Measurements from ENCODE around the gene CASP10.

The CASP10 gene

GRCh38 chr2:201258666-201259615 lies 76.0 kb downstream of the CASP10 start:
- no peak for DNase-seq (ENCODE audit: low read depth)

- peak; percentile 67 for DNase-seq (ENCODE audit: low read depth)
These were observed 77.4 kb downstream of the CASP10 start, which contains the start of gene CASP8 for GRCh38 chr2:201260302-201260800. TSS of gene CASP8 (plus strand) at chr2:201260536. CDS start at chr2:201266487, 5,951 bp downstream.

- DNase-seq (ENCODE audit: low read depth), result no peak
These were observed 78.5 kb downstream of the CASP10 start for GRCh38 chr2:201261471-201261870.

DNA sequence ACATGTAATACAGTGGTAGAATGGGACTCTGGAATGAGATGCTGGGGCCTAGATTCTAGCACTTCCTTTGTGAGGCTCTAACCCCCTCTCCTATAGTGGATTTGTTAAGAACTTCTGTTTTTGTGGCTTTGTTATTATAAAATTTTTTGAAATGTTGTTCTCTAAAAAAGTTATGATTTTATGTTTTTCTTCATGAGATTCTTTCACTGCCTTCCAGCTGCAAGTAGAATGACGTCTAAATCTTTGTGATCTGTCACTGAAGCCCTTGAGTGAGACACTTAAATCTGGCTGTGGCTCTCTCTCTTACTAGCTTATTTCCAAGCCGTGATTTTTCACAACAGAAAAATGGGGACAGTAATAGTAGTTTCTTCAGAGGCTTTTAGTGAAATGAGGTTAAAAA lies 79.0 kb downstream of the CASP10 start:
- peak; percentile 39 for DNase-seq (ENCODE audit: low read depth)

GRCh38 chr2:201262718-201263117 lies 79.8 kb downstream of the CASP10 start:
- no peak for DNase-seq (ENCODE audit: low read depth)

DNA sequence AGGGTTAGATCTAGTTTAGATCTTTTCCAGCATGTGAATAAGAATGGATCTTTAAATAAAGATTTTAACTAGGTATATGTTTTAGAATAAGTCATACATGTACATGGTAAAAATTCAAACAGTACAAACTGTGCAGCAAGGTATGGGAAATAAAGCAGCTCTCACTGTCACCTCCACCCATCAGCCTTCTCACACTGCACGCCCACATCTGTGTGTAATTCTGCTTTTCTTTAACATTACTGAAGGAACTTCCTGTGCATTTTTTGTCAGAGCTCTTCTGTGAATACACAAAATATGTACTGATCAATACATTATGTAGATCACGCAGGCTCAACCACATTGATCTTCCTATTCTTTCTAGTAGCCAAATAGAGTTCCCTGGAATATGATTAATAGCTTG lies 80.8 kb downstream of the CASP10 start:
- no peak for DNase-seq (ENCODE audit: low read depth)

DNA sequence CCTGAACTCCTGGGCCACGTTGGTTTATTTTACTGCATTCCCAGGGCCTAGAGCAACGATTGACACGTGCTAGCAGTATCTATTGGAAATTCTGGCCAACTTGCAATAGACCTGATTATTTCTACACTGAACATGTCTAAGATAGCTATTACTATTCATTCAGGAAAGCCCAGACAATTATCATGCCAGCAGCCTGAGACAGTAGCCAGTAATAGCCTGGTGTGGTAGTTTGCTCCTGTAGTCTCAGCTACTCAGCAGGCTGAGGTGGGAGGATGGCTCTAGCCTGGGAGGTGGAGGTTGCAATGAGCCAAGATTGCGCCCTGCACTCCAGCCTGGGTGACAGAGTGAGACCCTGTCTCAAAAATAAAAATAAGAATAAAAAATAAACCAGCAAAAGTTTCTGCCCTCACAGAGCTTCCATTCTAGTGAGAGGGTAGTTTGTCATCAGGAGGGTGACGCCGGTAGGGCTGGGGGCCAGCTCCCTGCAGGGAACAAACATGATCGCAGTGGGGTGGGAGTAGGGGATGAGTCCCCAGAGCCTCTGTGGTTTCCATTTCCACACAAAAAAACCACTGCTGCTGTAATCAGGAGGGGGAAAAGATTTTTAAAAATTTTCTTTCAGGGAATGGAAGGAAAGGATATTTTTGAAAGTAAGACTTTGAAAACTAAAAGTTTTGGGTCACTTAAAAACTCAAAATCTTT lies 81.7 kb downstream of the CASP10 start:
- DNase-seq (ENCODE audit: low read depth), result no peak

DNA sequence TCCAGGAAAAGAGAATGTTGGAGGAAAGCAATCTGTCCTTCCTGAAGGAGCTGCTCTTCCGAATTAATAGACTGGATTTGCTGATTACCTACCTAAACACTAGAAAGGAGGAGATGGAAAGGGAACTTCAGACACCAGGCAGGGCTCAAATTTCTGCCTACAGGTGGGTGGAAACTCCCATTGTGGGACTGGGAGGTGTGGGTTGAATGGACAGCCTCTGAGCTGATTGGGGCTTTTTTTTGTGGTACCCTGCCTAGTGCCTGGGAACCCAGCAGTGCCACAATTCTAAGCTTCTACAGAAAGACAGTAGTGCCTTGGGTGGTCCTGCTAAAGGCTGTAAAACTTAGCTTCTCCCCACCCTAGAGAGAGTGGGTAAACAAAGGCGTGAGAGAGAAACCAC lies 83.7 kb downstream of the CASP10 start:
- no peak for DNase-seq (ENCODE audit: low read depth)

DNA sequence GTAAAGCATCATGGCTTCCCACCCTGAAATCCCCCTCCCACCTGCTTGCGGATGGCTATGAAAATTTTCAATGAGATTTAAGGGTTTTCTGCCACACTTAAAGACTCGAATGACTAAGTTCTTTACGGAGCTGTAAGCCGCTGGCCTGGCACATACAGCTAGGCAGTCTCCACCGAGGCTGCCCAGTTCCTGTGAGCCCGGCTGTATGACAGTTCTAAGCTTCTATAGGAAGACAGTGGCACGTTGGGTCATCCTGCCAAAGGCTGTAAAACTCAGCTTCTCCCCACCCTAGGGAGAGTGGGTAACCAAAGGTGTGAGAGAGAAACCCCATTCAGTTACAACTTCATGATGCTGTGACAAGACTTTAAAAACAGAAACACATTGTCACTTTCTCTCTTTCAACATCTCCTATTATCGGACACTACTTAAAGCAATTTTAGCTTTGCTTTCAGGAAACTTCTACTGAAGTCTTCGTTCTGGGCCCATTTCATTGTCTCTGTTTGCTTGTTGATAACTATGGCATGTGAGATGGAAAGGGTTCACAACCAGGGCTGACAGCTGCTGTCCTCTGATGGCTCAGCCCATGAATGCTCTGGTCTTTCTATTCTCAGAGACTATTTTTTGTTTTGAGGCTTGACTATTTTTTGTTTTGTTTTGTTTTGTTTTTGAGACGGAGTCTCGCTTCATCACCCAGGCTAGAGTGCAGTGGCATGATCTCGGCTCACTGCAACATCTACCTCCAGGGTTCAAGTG lies 84.5 kb downstream of the CASP10 start:
- no peak for DNase-seq (ENCODE audit: low read depth)

DNA sequence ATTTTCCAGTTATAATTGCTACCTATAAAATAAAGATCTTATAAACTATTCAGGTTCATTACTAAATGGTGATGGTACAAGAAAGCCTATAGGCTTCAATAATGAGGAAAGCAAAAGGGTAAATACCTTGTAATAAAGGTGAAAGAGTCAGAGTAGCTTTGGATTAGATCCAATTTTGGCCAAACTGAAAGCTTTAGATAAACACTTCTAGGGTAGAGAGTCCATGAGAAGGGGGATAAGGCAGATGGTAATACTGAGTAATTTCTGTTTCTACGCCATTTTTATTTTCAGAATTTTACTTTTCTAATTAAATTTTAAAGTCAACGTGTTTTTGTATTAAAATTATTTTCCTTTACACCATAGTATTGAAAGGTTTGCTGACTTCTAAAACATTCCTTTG lies 86.8 kb downstream of the CASP10 start:
- no peak for DNase-seq (ENCODE audit: low read depth)

DNA sequence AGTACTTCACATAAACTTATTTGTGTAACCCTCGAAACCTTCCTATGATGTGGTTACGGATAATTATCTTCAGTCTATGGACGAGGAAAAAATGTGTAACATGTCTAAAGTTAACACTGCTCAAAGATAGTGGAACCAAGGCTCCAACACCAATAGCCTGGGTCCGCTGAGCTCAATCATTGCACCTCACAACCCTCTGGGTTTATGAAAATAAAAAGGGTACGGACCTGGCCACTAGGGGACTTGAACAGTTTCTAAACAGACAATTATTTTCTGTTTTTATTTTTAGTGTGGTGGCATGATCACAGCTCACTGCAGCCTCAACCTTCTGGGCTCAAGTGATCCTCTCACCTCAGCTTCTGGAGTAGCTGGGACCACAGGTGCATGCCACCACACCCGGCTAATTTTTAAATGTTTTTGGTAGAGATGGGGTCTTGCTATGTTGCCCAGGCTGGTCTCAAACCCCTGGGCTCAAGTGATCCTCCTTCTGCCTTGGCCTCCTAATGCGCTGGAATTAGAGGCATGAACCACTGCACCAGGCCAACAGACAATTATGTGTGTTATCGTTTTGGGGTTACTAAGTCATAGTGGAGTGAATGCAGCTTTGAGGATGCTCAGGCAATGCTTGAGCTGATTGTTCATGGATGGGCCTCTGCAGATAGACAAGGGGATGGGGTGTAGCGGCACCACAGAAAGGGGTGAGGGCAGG lies 87.5 kb downstream of the CASP10 start:
- no peak for DNase-seq (ENCODE audit: low read depth)

- DNase-seq (ENCODE audit: low read depth), result no peak
These were observed 89.0 kb downstream of the CASP10 start for GRCh38 chr2:201271917-201272316.

DNA sequence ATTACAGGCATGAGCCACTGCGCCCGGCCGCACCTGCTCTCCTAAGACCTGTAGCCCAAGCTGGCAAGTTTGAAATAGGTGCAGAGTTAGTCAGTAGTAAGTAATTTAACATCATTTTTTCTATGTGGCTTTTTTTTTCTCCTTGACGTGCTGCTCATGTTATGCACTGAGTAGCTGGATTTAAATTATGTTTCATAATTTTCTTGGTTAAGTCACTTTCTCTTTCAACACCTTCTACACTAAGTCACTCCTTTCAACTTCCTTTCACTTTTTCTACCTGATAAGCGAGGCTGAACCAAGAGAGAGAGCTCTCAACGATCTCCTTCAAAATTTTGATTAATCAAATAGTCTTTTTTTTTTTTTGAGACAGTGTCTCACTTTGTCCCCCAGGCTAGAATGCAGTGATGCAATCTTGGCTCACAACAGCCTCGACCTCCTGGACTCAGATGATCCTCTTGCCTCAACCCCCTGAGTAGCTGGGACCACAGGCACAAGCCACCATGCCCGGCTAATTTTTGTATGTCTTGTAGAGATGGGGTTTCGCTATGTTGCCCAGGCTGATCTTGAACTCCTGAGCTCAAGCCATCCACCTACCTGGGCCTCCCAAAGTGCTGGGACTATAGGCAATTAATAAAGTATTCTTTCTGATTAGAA lies 90.5 kb downstream of the CASP10 start:
- no peak for DNase-seq (ENCODE audit: low read depth)

DNA sequence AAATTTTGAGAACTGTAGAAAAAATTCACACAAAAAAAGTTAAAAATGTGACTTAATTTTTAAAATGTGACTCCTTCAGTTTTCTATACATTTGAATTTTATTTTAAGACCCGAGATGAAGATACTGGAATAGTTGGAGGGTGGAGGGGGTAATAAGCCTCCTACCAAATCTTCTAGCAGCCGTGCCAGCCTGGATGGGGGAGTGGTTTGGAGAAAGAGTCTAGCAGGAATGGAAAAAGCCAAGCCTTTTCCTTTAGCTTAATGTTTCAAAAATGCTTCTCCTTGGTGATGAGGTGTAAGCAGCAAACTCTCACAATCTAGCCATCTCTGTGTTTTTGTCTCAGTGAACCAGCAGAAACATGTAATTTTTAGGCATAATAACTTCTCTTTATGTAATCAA lies 92.1 kb downstream of the CASP10 start:
- no peak for DNase-seq (ENCODE audit: low read depth)

DNA sequence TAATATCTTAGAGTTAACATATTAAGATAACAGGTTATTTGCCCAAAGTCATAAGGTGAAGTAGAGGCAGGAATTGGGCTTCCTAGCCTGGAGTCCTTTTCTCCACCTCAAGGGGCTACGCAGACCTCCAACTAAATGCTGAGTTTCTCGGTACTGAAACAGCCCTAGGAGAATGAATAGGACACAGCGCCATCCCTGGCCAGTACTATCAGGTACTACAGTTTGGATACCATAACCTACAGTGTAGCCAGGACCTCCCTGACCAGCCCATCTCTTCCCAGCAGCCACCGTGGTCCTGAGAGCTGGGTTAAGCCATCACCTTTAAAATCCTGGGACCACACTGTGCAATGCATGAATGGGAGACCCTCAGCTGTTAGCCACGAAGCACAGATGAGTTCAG lies 93.0 kb downstream of the CASP10 start:
- DNase-seq (ENCODE audit: low read depth), result no peak

- DNase-seq (ENCODE audit: low read depth), result no peak
These were observed 93.6 kb downstream of the CASP10 start for GRCh38 chr2:201276511-201276910.
